Mucosa of rectum (tissue), 2 donors: ENCODE results near the gene SLC9A7.

Experiments
- H3K27ac ChIP-seq, 2 donors: one replicate each; pipeline ENCODE4 v1.7.0; 2013; ENCODE audit warnings: inconsistent platforms in 2 of 2, low read depth in 2 of 2, low read length in 2 of 2
- H3K27me3 ChIP-seq, 2 donors: one replicate each; pipeline ENCODE4 v1.7.0; 2013; ENCODE audit warnings: low read length in 2 of 2; ENCODE audit not compliant: control insufficient read depth in 2 of 2, insufficient read depth in 2 of 2
- H3K36me3 ChIP-seq, 2 donors: one replicate each; pipeline ENCODE4 v1.7.0; 2013; ENCODE audit warnings: low read length in 2 of 2; ENCODE audit not compliant: control insufficient read depth in 2 of 2, insufficient read depth in 2 of 2
- H3K4me1 ChIP-seq, 2 donors: one replicate each; pipeline ENCODE4 v1.7.0; 2013; ENCODE audit warnings: low read length in 2 of 2, mild to moderate bottlenecking in 1 of 2; ENCODE audit not compliant: control insufficient read depth in 2 of 2, insufficient read depth in 2 of 2
- H3K4me3 ChIP-seq, 2 donors: one replicate each; pipeline ENCODE4 v1.7.0; 2013; ENCODE audit warnings: low read length in 2 of 2
- H3K9ac ChIP-seq, 2 donors: one replicate each; pipeline ENCODE4 v1.7.0; 2013; ENCODE audit warnings: low read length in 2 of 2, low read depth in 1 of 2, mild to moderate bottlenecking in 1 of 2
- H3K9me3 ChIP-seq, 2 donors: one replicate each; pipeline ENCODE4 v1.7.0; 2013; ENCODE audit warnings: low read length in 2 of 2; ENCODE audit not compliant: control insufficient read depth in 2 of 2
- donor health status: healthy.
- donor health status: Normal muscosa, but diverticular disease.

The SLC9A7 gene

DNA sequence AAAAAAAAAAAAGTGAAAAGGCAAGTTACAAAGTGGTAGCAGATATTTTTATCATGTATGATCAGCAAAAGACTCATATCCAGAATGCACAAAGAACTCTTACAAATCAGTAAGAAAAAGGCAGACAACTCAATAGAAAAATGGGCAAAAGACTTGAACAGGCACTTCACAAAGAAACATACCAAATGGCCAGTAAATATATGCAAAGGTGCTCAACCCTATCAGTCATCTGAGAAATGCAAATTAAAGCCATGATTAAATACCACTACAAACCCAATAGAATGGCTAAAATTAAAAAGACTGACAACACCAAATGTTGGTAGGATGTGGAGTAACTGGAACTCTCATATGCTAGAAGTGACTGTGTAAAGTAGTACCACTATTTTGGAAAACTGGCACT is 140.0 kb downstream of the SLC9A7 start:
- peaks cover 0 to 3% of the 10 kb centered on the region in 2 donors for H3K9me3 ChIP-seq
- H3K4me1 ChIP-seq = no peaks in the 10 kb centered on the region
- no peak overlapping the region for H3K9ac ChIP-seq
- no peak overlapping the region for H3K4me3 ChIP-seq
- no peak overlapping the region for H3K27ac ChIP-seq
- peaks cover 0 to 6% of the 10 kb centered on the region in 2 donors for H3K27me3 ChIP-seq
- H3K36me3 ChIP-seq = no peaks in the 10 kb centered on the region

DNA sequence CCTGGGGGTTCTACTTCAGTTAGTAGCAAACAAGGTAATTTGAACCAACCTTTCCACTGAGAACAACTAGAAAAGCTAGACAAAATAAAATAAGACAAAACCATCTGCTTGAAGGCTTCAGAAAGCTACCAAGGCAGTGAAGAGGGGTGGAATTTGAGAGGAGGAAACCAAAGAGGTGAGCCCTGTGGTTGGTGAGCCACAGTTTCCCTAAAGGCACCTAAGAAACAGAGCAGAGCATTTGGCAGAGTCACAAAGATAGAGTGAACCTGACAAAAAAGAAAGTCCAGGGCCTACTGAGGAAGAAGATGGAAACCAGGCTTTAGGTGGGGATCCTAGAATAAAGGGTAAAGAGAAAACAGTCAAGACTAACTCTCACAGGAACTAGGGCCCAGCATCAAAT is 141.0 kb downstream of the SLC9A7 start:
- no peaks in the 10 kb centered on the region for H3K36me3 ChIP-seq
- peaks cover 0 to 3% of the 10 kb centered on the region in 2 donors for H3K9me3 ChIP-seq
- peaks cover 0 to 3% of the 10 kb centered on the region in 2 donors for H3K27me3 ChIP-seq
- H3K4me1 ChIP-seq = no peaks in the 10 kb centered on the region
- H3K4me3 ChIP-seq = no peak overlapping the region
- H3K27ac ChIP-seq = no peak overlapping the region
- no peak overlapping the region for H3K9ac ChIP-seq

DNA sequence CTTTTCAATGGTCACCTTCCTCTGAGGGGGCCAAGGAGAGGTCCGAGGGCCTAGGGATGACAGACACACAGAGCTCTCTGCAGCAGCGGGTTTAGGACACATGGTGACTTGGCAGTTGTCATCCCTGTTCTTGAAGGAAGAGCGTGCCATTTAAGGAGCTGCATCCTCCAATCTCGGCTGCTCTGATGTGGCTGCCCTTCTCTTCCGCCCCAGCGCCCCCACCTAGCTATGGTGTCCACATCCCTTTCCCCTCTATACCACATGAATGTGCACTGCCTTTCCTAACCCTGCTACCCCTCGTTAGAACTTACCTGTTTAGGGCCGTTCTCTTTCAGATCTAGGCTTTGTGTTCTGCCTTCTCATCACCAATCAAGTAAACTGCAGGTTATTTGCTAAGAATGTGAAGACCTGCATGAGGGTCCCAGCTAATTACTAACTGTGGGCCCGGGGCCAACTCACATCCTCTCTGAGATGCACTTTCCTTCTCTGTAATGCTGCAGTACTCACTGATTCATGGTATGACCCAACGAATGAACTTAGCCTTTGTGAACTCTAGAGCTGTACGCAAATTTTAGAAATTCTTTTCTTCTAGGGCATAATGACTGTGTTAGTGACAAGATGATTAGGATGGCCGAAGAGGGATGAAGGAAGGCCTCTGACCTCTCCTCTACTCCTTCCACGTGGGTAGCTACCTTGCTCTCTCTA is 147.1 kb downstream of the SLC9A7 start:
- Histone ChIP-seq H3K36me3 (no peaks in the 10 kb centered on the region), H3K4me3 (no peak overlapping the region)

DNA sequence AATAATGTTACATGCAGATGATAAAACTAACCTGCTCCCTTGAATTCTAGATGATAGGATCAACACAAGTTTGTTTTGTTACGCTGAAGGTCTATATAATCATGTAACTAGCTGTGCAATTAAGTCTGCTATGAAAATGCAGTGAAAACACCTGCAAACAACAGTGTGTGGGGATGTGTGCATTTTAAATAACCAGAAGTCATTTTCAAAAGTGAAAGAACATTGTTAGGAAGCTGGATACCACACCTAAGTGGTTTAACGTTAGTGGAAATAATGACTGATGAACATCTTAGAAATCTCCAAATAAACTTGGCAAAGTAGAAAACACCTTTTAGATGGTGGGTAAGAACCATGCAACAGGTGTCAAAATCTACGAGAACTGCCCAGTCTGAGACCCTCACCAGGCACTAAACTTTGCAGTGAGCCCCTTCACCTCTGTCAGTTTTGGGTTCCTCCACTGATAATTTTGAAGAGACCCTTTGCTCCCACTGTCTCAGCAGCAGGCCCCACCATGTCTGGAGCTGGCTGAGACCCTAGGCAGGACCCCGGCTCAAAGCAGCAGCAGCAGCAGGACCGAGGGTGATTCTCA is 148.8 kb downstream of the SLC9A7 start:
- no peak overlapping the region for H3K27ac ChIP-seq
- no peaks in the 10 kb centered on the region for H3K36me3 ChIP-seq
- no peak overlapping the region for H3K9ac ChIP-seq
- no peaks in the 10 kb centered on the region for H3K4me1 ChIP-seq
- H3K27me3 ChIP-seq = no peaks in the 10 kb centered on the region
- H3K4me3 ChIP-seq = no peak overlapping the region
- no peaks in the 10 kb centered on the region for H3K9me3 ChIP-seq

More for the DNA sequence above, 147.1 kb downstream of the SLC9A7 start:
- Histone ChIP-seq H3K27ac (no peak overlapping the region), H3K4me1 (no peaks in the 10 kb centered on the region), H3K9me3 (no peaks in the 10 kb centered on the region), H3K27me3 (no peaks in the 10 kb centered on the region), H3K9ac (no peak overlapping the region)

DNA sequence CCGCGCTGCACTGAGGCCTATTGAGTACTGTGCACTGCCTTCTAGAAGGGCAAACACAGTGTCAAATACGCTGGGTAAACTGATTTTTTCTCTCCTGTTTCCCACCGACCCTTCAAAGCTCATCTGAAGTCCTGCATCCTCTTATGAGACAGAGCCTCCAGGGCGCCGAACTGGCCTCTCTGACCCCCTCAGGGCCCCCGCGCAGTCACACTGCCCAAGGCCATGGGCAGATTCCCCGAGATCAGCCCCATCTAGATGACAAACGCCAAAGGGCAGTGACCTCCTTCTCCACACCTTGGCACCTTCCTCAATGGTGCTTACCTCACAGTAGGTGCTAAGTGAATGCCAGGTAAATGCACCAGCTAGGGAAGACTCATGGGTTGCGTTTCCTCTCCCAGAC is 151.0 kb downstream of the SLC9A7 start:
- Histone ChIP-seq H3K4me3 (no peak overlapping the region), H3K4me1 (no peaks in the 10 kb centered on the region), H3K9ac (no peak overlapping the region)

DNA sequence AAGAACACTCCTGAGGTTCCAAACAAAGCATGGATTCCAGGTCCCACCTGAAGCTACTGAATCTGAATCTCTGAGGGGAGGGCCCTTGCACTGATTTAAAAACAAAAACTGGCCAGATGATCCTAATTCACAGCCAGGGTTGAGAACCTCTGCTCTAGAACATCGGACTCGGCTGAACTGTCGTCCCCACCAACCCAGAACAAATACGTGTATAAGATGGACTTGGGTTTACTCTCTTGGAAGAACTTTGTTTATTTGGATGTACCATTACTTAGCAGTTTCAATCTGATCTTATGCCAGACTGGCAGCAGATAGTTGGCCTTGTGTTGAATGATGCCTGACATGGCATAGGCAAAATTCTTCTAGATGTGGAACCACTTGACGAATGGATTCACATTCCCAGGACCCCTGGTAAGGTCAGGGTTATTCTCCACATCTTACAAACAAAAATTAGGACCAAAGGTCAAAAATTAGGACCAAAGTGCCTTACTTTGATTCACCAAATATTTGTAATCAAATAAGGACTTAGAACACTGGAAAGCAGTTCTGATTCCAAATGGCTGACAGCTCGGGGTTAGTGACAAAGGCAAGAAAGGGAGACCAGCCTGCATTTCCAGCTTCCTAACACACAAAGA is 156.3 kb downstream of the SLC9A7 start:
- Histone ChIP-seq H3K4me1 (no peaks in the 10 kb centered on the region), H3K36me3 (no peaks in the 10 kb centered on the region), H3K4me3 (no peak overlapping the region), H3K9ac (no peak overlapping the region), H3K27me3 (peaks cover 0 to 3% of the 10 kb centered on the region in 2 donors), H3K9me3 (no peaks in the 10 kb centered on the region), H3K27ac (no peak overlapping the region)

More for the DNA sequence above, 151.0 kb downstream of the SLC9A7 start:
- no peak overlapping the region for H3K27ac ChIP-seq
- no peaks in the 10 kb centered on the region for H3K9me3 ChIP-seq
- H3K36me3 ChIP-seq = no peaks in the 10 kb centered on the region
- no peaks in the 10 kb centered on the region for H3K27me3 ChIP-seq

DNA sequence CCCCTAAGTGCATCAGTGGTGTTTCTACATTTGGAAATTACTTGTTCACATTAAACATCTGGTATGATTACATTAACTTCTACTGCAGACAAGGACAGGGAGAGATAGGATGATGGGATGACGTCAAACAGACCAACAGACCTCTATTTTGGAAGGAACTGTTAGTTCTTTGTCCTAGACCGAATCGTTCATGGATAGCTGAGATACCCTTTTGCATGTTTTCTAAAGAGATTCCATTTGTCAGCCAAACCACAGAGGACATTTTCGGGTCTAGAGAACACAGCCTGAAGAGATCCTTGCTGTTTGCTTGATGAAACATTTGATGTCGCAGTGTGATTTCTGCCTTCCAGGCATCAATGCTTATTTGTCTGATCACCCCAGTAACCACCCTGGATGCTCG is 157.6 kb downstream of the SLC9A7 start:
- H3K27me3 ChIP-seq = peaks cover 0 to 6% of the 10 kb centered on the region in 2 donors
- no peaks in the 10 kb centered on the region for H3K9me3 ChIP-seq
- H3K27ac ChIP-seq = no peak overlapping the region
- H3K36me3 ChIP-seq = no peaks in the 10 kb centered on the region
- H3K4me1 ChIP-seq = no peaks in the 10 kb centered on the region
- H3K9ac ChIP-seq = no peak overlapping the region
- no peak overlapping the region for H3K4me3 ChIP-seq

DNA sequence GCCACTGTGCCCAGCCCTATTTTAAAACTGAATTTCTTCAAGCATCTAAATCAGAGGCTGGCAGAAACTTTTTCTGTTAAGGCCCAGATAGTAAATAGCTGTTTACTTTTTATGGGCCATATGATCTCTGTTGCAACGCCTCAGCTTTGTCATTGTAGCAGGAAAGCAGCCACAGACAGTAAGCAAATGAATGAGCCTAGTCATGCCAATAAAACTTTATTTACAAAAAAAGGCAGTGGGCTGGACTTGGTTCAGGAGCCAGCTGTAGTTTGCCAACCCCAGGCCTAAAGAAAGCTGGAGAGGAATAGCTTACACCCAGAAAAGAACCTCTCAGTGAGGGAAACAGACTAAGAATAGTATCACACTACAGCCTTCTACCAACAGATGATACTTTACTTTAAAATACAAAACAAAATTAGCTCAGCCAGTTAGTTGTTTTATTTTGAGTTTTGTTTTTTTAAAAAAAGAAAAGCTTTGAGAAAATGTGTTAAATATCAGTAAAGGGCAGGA is 159.8 kb downstream of the SLC9A7 start:
- H3K36me3 ChIP-seq = no peaks in the 10 kb centered on the region
- peaks cover 0 to 6% of the 10 kb centered on the region in 2 donors for H3K27me3 ChIP-seq
- H3K9ac ChIP-seq = no peak overlapping the region
- H3K27ac ChIP-seq = no peak overlapping the region
- H3K4me3 ChIP-seq = no peak overlapping the region
- H3K4me1 ChIP-seq = no peaks in the 10 kb centered on the region
- H3K9me3 ChIP-seq = no peaks in the 10 kb centered on the region

DNA sequence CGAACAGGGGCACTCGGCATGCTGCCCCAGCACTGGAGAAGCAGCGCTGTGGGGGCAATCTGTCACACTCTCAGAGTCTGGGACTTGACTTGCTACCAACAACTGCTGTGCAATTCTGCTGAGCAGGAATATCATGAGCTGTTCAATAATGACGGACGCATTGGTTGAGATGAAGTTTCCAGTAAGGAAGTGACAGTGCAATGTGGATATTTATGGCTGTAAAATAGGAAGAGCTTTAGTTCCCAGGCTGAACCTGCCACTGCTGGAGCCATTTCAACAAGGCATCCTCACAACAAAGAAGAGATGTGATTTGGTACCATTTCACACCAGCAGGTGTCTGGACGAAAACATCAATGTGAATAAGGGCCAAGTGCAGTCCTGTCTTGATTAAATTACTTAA is 161.1 kb downstream of the SLC9A7 start:
- Histone ChIP-seq H3K27me3 (peaks cover 0 to 6% of the 10 kb centered on the region in 2 donors), H3K9me3 (no peaks in the 10 kb centered on the region), H3K4me3 (no peak overlapping the region), H3K36me3 (no peaks in the 10 kb centered on the region), H3K9ac (no peak overlapping the region), H3K4me1 (no peaks in the 10 kb centered on the region), H3K27ac (no peak overlapping the region)

DNA sequence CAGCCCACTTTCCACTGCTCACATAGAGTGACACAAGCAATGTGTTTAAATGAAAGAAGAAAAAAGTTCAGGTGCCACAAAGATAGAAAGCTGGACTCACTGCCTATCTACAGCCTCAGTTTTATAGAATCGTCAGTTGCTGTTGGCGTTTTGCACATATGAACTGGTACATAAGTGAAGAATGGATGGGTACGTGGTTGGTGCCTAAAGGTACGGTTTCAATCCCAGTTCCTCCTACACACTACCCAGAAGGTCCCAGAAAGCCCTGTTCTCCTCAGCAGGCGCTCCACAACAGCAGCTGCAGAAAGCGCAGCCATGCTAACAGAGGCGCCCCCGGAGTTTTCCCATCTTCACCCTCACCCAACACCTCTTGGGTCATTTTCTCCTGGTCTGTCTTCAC is 161.7 kb downstream of the SLC9A7 start:
- H3K4me1 ChIP-seq = no peaks in the 10 kb centered on the region
- no peaks in the 10 kb centered on the region for H3K36me3 ChIP-seq
- no peak overlapping the region for H3K9ac ChIP-seq
- no peak overlapping the region for H3K4me3 ChIP-seq
- H3K27me3 ChIP-seq = peaks cover 0 to 6% of the 10 kb centered on the region in 2 donors
- no peaks in the 10 kb centered on the region for H3K9me3 ChIP-seq
- H3K27ac ChIP-seq = no peak overlapping the region
